ENCODE data around the gene PSAP.
"Not testable (repeated sequence)": the region's sequence is repeated elsewhere in the genome, so short reads cannot be mapped to it uniquely, and the experiment has no call there.

Gene PSAP

DNA sequence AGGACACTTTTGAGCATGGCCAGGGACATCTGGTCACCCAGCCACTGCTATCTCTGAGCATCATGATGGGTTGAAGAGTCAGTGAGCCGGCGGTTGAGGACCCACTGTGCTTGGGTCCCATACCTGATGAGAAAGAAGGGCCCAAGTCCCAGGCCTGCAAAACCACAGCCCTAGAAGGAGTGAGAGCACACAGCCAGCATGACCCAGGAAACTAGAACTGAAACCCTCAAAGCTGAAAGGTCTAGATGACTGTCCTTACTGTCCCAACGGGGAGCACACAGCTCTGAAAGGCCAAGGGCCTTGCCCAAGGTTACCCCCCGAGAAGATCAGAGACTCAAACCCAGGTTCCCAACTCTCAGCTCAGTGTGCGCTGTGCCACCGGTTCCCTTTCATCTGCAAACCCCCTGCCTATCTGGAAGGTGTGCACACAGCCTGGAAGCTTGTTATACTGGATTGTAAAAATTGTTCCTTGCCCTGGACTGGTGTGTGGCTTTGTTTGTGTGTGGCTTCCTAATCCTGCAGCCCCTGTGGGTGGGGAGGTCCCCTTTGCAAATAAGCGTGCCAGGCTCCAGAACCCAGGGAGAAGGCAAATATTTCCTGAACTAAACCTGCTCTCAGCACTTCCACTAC, 22.6 kb upstream of the PSAP start:
- ATAC-seq: peak; percentile 21 to 46

DNA sequence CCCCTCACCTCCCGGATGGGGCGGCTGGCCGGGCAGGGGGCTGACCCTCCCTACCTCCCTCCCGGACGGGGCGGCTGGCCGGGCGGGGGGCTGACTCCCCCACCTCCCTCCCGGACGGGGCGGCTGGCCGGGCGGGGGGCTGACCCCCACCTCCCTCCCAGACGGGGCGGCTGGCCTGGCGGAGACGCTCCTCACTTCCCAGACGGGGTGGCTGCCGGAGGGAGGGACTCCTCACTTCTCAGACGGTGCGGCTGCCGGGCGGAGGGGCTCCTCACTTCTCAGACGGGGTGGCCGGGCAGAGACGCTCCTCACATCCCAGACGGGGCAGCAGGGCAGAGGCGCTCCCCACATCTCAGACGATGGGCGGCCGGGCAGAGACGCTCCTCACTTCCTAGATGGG, 18.6 kb upstream of the PSAP start:
- not testable (repeated sequence) for ATAC-seq

DNA sequence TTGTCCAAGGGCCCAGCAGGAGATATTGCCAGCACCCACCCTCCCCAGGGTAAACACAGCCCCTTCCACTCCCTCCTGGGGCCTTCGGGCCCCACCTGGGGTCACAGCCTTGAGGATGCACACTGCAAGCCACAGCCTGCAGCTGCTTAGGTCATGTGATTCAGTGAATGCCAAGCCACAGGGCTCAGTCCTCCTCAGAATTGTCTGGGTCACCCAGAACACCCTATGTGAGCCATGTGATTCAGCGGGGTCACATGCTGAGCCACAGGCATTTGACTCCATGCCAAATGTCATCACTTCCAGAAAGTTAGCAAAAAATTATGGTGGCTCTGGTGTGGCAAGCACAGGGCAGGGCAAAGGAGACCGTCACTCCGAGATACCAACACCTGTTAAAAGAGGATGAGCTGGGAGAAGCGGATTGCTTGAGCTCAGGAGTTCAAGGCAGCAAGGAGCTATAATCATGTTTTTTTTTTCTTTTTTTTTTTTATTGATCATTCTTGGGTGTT, 17.2 kb upstream of the PSAP start:
- no peak for ATAC-seq

DNA sequence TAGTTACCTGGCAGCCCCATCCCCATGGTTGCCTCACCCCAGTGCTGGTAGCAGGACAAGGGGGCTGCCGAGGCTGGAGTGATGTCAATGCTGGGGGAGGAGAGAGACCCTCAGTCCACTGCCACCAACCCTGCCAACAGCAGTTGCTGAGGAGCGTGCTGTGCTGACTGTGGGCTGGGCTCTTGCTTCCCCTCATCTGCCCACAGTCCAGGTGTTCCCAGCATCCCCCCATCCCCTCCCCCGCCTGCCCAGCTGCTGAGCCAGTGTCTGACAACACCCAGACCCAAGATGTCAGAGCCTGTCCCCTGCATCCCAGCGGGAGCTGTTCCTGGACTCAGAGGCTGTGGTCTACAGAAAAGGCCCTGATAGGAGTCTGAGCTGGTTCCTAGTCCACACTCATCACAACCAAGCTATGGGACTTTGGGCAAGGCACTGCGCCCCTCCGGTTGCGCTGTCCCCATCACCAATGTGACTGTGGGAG, 14.6 kb upstream of the PSAP start:
- no peak for ATAC-seq

DNA sequence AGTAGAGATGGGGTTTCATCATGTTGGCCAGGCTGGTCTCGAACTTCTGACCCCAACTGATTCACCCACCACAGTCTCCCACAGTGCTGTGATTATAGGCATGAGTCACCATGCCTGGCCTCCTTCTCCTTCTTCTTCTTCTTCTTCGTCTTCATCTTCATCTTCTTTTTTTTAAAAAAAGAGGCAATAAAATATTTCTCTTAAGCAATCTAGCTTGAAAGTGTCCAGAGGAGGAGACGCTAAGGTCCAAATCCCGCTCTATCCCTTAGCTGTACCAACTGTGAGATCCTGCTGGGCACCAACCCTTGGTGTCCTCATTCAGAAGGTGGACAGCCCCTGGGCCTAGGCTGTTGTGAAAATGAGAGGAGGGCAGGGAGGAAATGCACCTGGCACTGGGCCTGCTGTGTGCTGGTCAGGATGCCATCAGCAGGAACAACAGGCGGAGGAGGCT, 13.9 kb upstream of the PSAP start:
- no peak for ATAC-seq

DNA sequence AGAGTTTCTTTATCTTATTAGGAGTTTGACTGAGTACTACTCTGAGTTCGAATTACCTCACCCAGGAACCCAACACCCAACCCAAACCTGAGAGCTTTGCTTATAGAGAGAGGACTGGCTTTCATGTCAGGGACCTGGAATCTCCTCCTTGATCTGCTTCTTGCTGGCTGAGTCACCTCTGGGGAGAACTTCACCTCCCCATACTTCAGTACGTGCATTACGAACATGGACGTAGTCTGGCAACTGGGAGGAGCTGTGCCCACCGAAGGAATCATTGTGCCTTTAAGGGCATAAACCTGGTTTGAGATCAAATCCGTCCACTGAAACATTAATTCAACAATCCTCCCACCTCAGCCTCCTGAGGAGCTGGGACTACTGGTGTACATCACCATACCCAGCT, 12.2 kb upstream of the PSAP start:
- ATAC-seq: no peak

DNA sequence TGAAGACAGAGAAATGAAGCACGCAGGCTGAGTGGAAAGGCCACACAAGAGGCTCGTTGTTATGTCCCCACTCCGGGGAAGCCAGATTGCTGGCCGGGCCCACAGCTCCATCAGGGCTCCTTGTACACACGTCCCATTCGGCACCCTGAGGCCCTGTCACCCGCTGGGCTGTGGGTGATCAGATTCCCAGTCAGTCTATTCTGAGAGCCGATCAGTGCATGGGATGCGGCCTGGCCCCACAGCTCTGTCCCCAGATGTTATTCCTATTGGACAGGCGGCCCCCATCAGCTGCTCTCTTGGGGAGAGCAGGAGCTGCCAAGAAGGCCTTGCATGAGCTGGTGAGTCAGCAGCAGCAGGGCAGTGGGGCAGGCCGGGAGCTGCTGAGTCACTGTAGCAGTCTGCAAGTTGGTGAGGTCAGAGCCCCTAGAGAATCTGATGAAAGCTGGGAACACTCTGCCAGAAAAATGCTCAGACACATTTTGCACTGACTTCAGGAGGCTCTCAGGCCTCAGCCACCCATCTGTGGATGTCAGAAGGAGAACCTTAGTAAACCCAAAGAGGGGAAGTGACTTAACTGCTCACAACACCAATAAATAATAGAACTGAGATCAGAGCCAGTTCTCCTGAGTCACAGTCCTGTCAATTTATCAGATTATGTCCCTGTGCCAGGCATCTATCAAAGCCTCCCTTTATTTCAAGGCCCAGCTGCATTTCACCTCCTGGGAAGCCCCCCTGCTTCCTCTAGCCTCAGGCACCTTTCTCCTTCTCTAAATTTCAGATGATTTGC, 9.4 kb upstream of the PSAP start:
- peak; percentile 92 to 96 for ATAC-seq

DNA sequence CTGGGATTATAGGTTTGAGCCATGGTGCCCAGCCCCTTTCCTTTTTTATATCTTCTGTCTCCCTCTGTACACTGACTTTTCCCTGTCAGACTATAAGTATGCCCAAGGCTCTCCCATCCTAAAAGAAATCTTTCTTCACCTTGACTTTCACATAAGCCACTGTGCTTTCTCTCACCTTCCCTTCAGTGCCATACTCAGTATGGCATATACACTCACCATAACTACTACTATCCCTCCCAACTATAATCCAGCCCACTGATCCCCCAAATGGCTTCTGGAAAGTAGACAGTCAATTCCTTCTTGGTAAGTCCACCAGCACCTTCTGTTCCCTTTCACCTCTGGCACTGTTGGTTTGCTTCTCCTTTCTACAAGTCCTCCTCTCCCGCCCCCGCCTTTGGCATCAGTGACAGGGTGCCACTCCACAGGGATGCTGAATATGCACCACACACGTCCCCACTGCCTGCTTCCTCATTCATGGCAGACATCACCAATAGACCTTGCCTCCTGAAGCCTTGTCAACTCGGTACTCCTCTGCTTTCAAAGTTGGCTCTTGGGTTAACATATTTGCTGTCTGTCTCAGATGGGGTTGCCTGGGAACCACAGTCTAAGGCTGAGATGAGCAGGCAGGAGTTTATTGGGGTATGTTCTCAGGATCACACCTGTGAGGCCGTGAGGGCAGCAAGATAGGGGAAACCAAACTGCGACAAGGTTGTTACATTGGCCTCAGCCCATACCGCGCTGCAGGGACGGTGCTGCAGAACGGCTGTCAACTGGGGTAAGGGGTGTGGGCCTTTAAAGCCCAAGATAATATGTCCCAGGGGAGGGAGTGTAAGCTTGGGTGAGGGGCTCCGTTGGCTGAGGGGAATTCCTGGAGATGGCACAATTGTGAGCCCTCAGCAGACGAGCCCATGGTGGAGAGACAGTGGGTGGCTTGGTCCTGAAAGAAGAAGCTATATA, 7.2 kb upstream of the PSAP start:
- no peak for ATAC-seq

DNA sequence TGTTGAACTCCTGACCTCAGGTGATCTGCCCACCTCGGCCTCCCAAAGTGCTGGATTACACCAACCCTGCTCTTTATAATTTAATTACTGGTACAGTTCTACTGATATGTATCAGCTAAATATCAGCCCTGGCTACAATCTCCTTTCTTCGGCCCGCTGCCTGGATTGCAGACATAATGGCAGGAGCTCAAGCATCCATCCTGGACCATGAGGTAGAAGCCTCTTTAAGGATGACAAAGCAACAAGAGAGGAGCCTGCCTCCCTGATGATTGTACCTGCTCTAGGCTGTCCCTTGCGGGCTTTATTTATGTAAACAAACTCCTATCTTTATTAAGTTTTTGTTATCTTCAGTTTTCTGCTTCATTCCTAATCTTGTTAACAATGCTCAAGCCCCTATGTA, 5.6 kb upstream of the PSAP start:
- ATAC-seq: no peak

DNA sequence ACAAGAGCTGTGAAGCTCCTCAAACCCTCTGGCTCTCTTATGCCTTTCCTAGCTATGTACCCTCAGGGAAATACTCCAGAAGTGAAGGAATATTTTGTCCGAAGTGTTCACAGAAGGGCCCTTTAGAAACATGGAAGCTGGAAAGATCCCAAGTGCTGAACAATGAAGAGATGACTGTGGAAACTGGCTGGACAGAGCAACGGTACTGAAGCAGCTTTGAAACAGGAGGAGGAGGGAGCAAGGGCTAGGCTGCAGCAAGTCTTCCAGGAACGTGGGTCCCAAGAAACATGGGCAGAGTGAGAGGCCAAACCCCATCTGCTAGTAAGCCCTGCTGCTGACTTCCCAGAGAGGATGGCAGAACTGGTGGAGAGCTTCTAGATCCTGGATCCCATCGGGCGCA, 3.0 kb upstream of the PSAP start:
- ATAC-seq: no peak

DNA sequence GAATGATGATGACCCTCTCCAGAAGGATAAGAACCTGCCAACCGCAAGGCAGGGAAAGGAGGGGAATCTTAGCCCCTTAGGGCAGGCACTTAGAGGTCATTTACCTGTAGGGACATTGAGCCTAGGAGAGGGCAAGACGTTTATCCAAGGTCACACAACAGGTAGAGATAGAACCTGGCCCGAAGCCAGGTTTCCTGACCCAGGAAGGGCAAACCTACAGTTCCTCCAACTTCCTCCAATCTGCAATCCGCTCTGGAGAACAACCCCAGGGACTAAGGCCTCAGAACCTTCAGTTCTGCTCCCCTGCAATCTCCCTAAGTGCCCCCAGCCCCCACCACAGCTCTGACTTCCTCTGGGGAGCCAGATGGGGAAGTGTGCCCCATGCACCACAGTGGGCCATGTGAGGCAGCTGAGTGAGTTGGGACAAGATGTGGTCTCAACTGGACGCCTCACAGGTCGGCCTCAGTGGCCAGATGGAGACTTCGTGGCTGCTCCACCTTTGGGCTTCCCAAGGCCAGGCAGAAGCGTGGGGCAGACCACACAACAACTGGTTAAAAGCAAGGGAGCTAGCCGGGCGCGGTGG, 1.4 kb upstream of the PSAP start:
- ATAC-seq: no peak

DNA sequence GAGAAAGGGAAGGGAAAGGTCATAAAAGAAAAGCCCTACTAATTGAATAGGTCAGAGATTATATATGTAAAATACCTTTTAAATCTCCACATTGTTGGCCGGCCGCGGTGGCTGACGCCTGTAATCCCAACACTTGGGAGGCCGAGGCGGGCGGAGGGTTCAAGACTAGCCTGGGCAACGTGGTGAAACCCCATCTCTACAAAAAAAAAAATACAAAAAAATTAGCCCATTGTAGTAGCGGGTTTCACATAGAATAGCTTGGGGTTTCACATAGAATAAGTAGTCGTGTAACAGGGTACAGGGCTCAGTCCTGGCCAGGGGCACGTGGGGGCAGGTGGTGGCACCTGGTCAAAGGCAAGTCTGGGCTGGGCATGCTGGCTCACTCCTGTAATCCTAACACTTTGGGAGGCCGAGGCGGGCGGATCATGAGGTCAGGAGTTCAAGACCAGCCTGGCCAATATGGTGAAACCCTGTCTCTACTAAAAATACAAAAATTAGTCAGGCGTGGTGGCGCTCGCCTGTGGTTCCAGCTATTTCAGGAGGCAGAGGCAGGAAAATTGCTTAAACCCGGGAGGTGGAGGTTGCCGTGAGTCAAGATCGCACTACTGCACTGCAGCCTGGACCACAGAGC, 529 bp upstream of the PSAP start:
- peak in 1 of 2 donors; percentile 3 for ATAC-seq

DNA sequence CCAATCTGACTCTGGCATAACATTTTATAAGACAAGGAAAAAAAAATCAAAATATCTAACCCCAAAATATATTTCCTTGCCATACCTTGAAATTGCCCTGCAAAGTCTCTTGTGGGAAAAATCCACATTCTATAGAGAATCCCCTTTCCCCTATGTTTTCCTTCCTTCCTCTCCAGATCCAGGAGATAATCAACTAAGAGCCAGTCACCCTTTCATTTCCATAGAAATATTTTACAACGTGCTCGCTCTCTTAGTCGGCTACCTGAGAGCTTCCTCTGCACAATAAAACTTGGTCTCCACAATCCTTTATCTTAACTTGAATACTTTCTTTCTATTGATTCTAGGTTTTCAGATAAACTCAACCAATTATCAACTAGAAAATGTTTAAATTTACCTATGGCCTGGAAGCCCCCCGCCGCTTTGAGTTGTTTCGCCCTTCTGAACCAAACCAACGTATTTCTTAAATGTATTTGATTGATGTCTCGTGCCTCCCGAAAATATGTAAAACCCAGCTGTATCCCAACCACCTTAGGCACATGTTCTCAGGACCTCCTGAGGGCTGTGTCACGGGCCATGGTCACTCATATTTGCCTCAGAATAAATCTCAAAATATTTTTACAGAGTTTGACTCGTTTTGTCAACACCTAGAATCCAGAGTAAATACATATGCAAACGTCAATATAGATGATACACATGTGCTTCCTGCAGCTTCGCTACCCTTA, 869 bp downstream of the PSAP start:
- no peak for ATAC-seq

DNA sequence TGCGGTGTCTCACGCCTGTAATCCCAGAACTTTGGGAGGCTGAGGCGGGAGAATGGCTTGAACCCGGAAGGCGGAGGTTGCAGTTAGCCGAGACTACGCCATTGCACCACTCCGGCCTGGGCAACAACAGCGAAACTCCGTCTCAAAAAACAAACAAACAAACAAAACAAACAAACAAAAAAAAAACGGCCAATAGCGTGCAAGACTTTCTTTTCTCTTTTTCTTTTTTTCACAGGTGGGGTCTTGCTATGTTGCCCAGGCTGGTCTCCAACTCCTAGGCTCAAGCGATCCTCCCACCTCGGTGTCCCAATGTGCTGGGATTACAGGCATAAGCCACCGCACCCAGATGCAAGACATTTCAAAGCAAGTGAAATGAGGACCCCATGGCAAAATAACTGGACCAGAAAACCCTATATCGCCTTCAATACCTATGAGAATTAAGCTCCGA, 1.6 kb downstream of the PSAP start:
- ATAC-seq: no peak

DNA sequence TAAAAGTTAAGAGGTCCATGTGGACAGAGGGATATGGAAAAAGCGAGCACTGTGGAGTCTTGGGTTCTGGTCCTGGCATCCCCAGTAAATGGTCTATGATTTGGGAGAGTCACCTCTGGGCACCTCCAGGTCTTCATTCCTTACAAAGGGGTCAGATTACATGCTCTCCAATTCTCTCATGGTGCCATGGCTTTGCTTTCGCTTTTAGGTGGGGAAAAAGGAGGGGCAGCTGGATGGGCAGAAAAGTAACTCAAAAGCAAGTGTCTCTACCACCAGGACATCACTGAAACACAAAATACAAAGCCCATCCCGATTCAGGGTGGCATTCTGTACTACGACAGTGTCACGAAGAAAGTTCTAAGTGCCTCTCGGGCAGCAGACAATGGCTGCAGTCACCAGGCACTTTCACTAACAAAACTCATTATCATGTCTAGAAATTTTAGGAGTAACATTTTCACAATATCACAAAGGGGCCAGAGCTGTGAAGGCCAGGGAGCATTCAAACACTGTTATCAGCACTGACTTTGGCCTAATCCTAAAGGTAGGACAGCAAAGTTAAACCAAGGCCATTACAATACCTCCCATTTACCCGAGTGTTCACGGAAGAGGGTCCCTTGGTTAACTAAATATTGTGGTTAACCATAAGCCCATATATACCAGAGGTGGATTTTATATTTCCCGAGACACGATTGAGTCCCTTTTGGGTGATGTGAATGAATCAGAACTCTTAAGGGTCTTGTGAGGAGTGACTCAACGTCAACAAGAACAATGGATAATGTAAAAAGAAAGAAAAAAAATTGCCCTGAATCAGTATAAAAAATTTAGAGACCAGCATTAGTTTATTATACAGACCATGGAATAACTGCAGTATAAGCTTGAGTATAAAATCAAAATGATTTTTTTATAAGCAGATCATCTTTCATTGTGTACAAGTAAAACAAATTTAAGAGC, 2.5 kb downstream of the PSAP start:
- no peak for ATAC-seq

DNA sequence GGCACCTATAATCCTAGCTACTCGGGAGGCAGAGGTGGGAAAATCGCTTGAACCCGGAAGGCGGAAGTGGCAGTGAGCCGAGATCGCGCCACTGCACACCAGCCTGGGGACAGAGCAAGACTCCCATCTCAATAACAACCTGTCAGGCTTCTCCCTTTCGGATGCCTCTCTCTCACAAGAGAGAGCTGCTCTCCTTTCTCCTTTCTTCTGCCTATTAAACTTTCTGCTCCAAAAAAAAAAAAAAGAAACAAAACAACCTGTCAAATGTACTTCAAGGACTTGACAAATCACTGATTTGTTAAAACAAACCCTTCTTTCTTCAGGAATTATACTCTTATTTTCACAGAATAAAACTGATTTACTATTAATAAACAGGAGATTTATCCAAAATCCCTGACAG, 3.6 kb downstream of the PSAP start:
- ATAC-seq: no peak

DNA sequence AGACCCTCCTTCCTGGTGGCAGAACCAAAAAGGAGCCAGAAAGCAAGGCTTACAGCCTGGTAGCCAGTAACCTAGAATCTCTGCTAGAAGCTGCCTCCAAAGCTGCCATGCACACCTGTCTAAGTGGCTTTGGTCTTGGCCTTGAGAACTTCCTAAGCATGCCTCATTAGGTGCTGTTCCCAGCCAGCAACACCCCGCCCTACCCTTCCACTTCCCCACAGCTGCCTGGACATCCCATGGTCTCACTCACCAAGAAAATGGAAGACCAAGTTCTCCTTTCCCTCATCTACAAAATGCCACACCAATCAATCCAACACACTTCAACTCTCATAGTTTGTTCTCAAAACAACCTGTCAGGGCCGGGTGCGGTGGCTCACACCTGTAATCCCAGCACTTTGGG, 4.2 kb downstream of the PSAP start:
- ATAC-seq: no peak

DNA sequence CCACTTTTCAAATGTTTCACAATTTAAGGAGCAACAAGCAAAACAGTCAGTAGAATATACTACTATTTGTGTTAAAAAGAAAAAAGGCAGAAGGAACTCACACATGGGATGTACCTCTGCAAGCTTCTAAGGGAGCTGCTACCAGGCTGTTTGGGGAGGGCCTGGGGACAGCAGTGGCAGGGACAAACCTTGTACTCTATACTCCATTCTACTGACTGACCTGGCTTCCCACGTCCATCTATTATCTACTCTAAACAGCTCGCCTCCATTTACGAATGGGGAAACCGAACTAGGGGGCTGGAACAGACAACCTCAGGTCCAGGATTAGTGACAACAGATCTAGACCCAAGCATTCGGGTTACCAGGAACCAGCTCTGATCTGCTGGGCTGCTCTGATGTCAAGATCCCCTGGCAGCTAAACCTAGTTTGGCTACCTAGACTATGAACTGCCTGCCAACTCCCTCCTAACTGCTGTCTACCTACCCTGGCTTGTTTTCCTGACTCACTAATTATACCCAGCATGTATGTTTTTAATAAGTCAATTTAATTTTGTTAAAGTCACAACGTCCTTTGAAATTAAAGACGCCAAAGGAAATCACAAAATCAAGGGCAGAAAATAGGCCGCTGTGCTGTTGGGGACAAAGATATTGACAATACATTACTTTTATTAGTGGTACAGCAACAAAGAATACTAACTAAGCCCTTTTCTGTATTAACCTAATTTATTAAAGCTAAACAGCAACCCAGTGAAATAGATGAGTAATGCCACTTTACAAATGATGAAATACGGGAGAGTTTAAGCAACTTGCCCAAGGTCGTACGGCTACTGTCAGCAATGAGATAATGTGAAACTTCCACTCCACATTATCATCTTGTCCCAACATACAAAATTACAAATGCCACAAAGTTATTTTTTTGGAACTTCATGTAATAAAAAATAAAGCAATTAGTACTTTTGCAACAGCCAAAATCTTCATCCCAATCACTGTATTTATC, 5.3 kb downstream of the PSAP start:
- no peak for ATAC-seq

DNA sequence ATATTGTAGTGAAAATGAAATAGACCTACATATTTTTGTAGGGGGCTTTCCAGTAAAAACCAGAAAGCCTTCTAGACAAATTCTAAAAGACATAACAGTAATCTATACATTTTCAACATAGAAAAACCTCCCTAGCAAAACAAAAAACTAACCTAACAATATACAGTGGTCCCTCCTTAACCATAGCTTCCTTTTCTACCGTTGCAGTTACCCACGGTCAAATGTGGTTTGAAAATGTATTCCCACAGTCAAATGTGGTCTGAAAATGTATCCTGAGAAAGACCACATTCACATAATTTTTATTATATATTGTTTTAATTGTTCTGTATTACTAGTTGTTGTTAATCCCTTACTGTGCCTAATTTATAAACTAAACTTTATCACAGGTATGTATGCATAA, 6.4 kb downstream of the PSAP start:
- ATAC-seq: no peak
